Measurements from ENCODE around the gene PDK2. TPM values are rescaled to one million over a fixed set of nuclear protein-coding genes. Genes with fewer than 3 reads are reported as not detected.

PDK2 gene
- total and polyA plus RNA-seq, 10 of the 15 experiments (the other 5 are each of a cell fraction or from before 2014, with no cell fraction given), result 0.98 to 22.6 (median 12.3) TPM

GRCh38 chr17:50059256-50059655 is 35.9 kb upstream of the PDK2 start:
- ATAC-seq, result no peak
- TF ChIP-seq FOS (IDR thresholded peaks at IDR 0.05; ENCODE audit: borderline replicate concordance, extremely low read depth, insufficient read length) (no peak), POU2F2 (IDR thresholded peaks at IDR 0.05; ENCODE audit: borderline replicate concordance, low read depth, low read length) (no peak), ZNF24 (IDR thresholded peaks at IDR 0.05) (no peak), CREM (IDR thresholded peaks at IDR 0.05; ENCODE audit: low read depth) (no peak), REST (IDR thresholded peaks at IDR 0.05; ENCODE audit: low read depth, low read length) (no peak), STAT1 (conservative IDR thresholded peaks at IDR 0.05) (no peak), MEF2B (IDR thresholded peaks at IDR 0.05; ENCODE audit: partially characterized antibody, poor library complexity, severe bottlenecking) (no peak), SMAD1 (IDR thresholded peaks at IDR 0.05; ENCODE audit: low read depth, partially characterized antibody) (no peak)
- Histone ChIP-seq H3K4me2 (ENCODE audit: control insufficient read depth, insufficient read depth) (no peak overlapping the region), H3K4me3 (no peak overlapping the region), H3K9me3 (replicated peaks; ENCODE audit: control insufficient read depth, insufficient read depth, low read length) (no peaks in the 10 kb centered on the region), H3K9ac (ENCODE audit: control insufficient read depth, insufficient read depth, low read length) (no peak overlapping the region), H4K20me1 (ENCODE audit: control insufficient read depth, insufficient read depth) (no peaks in the 10 kb centered on the region; the same call in 1 of the 2 replicates), H2AFZ (ENCODE audit: control insufficient read depth, low read depth, low read length) (no peak overlapping the region), H3K4me1 (ENCODE audit: control insufficient read depth, insufficient read depth, low read length) (peaks cover 5% of the 10 kb centered on the region; the same call in 1 of the 2 replicates), H3K79me2 (ENCODE audit: control insufficient read depth, insufficient read depth, low read length) (no peaks in the 10 kb centered on the region), H3K27me3 (replicated peaks in 1 of 2; ENCODE audit: control insufficient read depth in 2 of 2, insufficient read depth in 2 of 2, low read length in 1 of 2) (no peaks in the 10 kb centered on the region), H3K27ac (ENCODE audit: control insufficient read depth, insufficient read depth) (no peak overlapping the region), H3K36me3 (ENCODE audit: control insufficient read depth in 2 of 2, insufficient read depth in 2 of 2, low read length in 1 of 2) (no peaks in the 10 kb centered on the region)
- no peak for FAIRE-seq
- ChIA-PET POLR2A (no interaction called here), CTCF (interaction anchor here (1.0 to 6.4 kb wide), 3 partner anchors 28 to 35 kb away, joined by 3 to 38 read pairs (median 12); partner anchors contain the start of gene PDK2), RAD21 (ENCODE audit: unreplicated experiment) (no interaction called here), SMC1A (ENCODE audit: uncharacterized antibody, unreplicated experiment) (interaction anchor here (1.5 kb wide), 1 partner anchor 28 kb away, joined by 3 read pairs; no protein-coding TSS in a partner anchor)
- no peak for DNase-seq (ENCODE audit: low read depth, low spot score)
- 54% methylated on average over 4 of the region's 4 CpGs for WGBS (ENCODE audit: insufficient coverage, insufficient replicate concordance, low lambda C conversion rate, missing lambda C conversion rate)
- intact Hi-C loops (cut with micrococcal nuclease; ENCODE audit: unreplicated experiment), result no loop called here
- in situ Hi-C loops (cut with MboI), result no loop called here
- no TSS peak for BruUV-seq (replicated peaks)
